Globus pallidus (tissue), 1 donor: ENCODE measurements around the gene NMNAT3.

Experiments
- DNase-seq: peaks from one replicate; pipeline ENCODE4 v3.0.0-alpha.2; 2015; ENCODE audit warnings: low spot score

Gene NMNAT3

GRCh38 chr3:139541532-139542288, 136.1 kb downstream of the NMNAT3 start:
- no peak for DNase-seq

DNA sequence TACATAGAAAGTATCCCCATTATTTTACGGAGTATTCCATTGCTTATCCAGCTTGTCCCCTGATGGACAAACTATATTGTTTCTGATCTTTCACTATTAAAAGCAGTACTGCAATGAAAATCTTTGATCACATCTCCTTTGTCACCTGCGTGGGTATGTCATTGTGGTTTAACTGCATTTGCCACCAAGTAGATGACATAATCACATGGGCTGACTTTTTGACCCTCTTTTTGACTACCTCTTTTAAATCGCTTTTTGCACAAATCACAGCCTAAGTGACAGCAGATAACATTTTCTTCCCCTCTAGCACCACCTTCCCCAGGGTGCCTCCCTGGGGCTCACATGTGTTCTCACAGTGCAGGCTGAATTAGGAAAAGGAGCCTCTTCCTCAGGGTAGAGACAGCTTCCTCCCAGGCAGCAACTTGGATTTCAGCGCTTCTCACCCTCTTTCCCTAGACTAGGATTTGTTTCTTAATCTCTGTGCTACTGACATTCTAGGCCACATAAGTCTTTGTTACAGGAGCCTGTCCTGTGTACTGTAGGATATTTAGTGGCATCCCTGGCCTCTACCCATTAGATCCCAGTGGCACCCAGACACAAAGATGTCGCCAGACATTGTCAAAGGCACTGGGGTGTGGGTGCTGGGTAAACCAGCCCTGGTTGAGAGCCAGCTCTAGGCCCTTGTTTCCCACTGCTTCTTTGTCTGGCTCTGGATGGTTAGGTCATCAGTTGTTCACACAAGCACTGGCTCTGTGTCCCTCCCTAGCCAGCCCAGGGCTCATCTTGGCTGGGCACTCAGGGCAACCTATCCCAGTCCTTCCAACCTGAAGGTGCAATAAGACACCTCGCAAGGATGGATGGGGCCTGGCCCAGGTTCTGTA, 136.9 kb downstream of the NMNAT3 start:
- peak; percentile 93 for DNase-seq

DNA sequence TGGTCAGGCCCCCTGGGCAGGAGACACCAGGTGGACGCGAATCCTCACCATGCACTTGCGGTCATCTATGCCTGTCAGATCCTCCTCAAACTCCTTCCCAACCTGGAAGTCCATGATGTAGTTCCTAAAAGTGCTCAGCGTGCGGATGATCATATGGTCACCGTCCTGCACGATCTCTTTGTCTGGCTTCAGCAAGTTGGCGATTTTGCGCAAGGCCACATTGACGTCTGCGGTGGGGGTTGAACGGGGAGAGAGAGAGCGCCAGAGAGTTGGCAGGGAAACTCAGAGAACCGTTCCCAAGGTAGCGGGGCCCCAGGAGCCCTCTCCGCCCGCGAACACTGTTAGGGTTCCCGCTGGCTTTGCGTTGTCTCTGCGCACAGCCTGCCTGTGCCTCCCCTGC, 139.0 kb downstream of the NMNAT3 start:
- DNase-seq, result peak; percentile 70

GRCh38 chr3:139537795-139538621, 139.8 kb downstream of the NMNAT3 start:
- no peak for DNase-seq

GRCh38 chr3:139537361-139537760, 140.4 kb downstream of the NMNAT3 start:
- no peak for DNase-seq

- DNase-seq, result peak; percentile 86
Measured at GRCh38 chr3:139534992-139535879, 142.5 kb downstream of the NMNAT3 start.

DNA sequence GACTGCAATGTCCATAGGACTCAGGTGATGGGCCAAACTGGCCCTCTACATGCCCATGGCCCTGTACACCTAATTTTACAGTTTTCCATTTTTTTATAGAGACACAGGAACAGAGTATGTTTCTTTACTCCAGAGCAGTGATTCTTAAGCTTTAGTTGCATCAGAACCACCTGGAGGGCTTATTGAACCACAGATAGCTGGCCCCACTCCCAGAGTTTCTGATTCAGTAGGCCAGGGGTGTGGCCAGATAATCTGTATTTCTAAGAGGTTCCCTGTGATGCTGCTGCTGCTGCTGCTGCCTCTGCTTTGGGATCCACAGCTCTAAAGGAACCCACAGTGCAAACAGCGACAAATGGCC, 143.3 kb downstream of the NMNAT3 start:
- peak; percentile 25 for DNase-seq

GRCh38 chr3:139533781-139534454, 143.9 kb downstream of the NMNAT3 start:
- peak; percentile 56 for DNase-seq

DNA sequence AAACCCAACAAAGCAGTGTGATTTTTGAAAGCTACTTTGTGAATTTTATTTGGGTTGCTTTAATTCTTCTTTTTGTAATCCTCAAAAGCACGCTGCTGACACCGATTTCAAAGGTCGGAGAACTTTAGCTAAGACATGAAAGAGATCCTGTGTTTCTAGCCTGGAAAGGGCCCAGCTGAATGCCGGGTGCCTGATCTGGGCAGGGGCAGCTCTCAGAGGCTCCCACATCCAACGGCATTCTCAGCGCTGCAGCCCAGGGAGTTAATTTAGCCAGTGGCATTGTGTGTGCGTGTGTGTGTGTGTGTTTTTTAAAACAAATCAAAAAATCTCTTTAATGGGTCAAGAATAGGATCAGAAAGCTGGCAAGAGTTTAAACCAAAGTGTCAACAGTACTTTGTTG, 144.8 kb downstream of the NMNAT3 start:
- DNase-seq, result peak; percentile 83

DNA sequence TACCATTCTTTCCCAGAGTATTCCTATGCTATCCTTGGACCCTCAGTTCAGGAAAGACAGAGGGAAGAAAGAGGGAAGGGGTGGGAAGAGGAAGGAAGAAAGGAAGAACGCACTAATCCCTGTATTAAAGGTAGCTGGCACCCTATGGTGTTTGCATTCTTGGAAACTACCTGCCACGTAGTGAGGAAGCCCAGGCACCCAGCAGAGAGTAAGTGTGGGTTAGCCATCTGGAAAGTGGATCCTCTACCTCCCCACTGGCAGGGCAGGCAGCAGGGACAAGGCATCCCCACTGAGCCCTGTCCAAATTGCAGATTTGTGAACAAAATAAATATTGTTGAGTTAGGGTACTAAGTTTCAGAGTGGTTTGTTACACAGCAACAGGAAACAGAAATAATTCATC, 147.1 kb downstream of the NMNAT3 start:
- no peak for DNase-seq

DNA sequence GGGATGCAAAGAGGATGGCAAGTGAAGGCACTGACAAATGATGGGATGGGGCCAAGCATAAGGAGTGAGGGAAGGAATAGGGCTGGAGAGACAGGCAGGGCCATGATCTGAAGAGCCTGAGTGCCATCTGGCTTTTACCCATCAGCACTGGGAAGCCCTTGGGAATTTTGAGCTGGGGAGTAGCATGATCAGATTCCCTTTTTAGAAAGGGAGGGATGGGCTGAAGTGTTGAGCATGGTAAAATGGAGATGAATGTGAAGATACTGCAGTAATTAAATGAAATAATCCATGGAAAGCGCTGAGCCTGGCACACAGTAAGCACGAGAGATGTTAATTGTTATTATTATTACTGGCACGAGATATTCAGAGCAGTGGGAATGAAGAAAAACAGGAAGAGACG, 148.1 kb downstream of the NMNAT3 start:
- no peak for DNase-seq

DNA sequence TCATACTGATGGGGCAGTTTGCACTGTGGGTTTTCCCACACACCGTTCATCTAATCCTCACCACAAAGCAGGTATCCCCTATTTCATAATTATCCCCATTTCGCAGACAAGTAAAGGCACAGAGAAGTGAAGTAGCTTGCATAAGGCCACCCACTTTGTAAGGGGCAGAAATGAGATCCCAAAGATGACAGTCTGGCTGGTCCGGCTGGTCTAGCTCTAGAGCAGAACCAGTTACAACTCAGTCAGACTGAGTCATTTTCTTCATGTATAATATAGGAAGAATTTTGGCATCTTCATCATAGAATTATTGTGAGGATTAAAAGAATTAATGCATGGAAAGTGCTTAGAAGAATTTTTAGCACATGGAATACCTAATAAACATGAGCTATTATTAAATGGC, 148.8 kb downstream of the NMNAT3 start:
- no peak for DNase-seq

- no peak for DNase-seq
Measured at GRCh38 chr3:139528281-139528680, 149.5 kb downstream of the NMNAT3 start.

DNA sequence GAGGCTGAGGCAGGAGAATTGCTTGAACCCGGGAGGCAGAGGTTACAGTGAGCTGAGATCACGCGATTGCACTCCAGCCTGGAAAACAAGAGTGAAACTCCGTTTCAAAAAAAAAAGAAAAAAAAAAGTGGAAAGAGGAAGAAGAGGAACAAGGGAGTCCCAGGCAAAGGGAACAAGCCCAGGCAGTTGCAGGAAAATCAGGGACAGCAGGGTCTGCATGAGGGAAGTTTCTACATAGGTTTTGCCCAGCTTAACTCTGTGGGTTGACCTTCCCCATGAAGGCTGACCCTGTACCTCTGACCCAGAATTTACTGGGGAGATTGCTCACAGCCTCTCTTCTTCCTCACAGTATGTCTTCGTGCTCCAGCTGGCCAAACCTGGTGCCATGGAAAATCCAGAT, 150.5 kb downstream of the NMNAT3 start:
- DNase-seq, result no peak

- no peak for DNase-seq
Measured at GRCh38 chr3:139526146-139526545, 151.6 kb downstream of the NMNAT3 start.

- DNase-seq, result no peak
Measured at GRCh38 chr3:139524841-139525636, 152.7 kb downstream of the NMNAT3 start.

DNA sequence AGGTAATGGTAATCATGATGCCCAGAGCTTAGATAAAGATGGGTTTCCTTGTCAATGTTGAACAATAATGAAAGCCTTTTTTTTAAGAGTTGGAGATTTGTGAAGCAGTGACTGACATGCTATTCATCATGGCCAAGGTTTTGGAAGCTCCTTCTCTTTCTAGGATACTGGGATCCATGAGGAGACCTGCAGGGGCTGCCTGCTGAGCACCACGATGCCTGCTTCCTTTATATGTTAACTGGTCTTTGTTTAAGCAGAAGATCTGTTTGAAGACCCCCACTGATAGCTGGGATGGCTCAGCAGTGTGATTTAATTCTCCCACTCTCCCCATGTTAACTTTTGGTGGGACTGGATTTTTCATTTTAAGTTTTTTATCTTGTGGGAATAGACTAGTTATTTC, 154.1 kb downstream of the NMNAT3 start:
- no peak for DNase-seq

GRCh38 chr3:139523166-139523565, 154.6 kb downstream of the NMNAT3 start:
- no peak for DNase-seq

GRCh38 chr3:139522421-139522820, 155.4 kb downstream of the NMNAT3 start:
- no peak for DNase-seq

DNA sequence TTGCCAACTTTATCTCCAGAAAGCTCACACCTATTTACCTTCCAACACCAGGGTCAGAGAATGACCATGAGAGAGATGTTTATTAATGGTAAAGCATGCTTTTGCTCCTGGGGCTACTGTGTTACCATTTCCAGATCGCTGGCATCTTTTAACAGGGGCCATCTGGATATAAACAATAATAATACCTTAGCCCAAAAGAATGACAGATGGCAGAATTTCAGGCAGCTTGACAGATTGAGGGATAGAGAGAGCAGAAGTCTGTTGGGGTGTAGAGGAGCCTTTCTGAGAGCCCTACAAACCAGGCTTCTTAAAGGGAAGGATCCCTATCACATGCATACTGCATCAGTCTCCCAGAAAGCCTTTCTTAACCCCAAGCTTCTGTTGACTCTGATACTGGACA, 156.0 kb downstream of the NMNAT3 start:
- no peak for DNase-seq
